Measurements from ENCODE around the gene ARID5B.

ARID5B gene

DNA sequence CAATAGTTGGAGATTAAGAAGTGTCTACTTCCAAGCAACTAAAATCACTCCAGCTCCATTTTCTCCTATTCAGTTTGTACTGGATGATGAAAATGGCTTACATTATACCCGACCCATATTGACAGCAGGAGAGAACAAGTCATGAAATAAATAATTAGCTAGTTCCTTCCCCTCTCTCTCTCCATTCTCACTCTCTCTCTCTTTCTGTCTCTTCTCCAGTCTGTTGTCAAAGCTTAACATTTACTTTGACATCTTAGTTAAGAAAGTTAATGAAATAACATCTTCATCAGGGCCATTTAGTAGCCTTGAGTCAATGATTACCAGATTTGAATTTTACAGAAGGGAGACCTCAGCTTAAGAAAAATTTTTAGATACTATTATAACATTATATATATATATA lies 138.5 kb downstream of the ARID5B start:
- no peak for DNase-seq

- no peak for DNase-seq
Measured at GRCh38 chr10:62040881-62041280, 139.4 kb downstream of the ARID5B start.

- DNase-seq, result no peak
Measured at GRCh38 chr10:62043421-62044021, 142.0 kb downstream of the ARID5B start.

GRCh38 chr10:62044566-62044965 lies 143.1 kb downstream of the ARID5B start:
- DNase-seq, result no peak

- no peak for DNase-seq
Measured at GRCh38 chr10:62045765-62046521, 144.4 kb downstream of the ARID5B start.

- no peak for DNase-seq
Measured at GRCh38 chr10:62046522-62047227, 145.2 kb downstream of the ARID5B start.

DNA sequence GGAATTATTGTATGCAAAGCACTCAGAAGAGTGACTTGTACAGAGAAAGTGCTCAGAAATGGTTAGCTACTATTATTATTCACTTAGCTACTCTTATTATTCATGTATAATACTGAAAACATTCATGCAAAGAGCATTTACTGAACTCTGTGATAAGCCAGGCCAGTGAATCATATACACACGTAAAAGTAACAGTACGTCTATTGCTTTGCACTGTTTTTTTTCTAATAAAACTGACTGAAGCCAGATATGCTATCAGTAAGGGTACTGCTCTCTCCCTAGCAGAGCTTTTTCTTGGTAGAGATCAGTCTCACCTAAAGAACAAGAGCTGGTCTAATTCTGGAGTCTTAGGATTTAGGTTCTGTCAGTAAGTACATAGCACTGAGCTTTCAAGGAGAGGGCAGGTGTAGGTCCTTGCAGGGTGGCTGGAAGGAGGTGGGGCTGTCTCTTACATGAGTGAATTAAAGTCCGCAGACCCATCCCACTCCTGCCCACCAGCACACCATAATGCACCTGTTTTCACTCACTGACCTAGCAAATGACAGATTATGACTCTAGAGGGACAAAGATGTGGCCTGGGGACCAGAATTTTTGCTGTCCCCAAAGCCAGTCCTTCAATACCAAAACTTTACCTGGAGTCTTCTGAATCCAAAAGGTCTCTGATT lies 145.9 kb downstream of the ARID5B start:
- DNase-seq, result no peak

- peak; percentile 71 for DNase-seq
Measured at GRCh38 chr10:62047960-62048383, 146.5 kb downstream of the ARID5B start.

DNA sequence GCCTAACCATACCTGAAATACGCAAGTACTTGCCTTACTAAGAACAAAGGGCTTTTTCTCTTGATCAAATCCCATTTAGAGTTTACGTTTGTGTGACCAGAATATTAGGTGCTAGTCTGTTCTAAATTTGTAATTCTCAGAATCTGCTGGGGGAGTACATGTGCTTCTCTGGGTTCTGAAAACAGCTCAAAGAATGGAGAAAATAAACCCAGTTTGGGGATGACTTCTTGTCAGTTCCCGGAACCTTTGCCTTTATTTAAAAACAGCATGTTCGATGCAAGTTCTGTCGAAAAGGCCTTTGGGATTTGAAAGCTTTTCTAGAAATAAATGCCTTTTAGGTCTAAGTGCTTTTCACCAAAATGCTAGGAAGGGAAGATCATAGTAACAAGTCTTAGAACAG lies 147.0 kb downstream of the ARID5B start:
- DNase-seq, result no peak

GRCh38 chr10:62048919-62049623 lies 147.6 kb downstream of the ARID5B start:
- peak; percentile 88 for DNase-seq

DNA sequence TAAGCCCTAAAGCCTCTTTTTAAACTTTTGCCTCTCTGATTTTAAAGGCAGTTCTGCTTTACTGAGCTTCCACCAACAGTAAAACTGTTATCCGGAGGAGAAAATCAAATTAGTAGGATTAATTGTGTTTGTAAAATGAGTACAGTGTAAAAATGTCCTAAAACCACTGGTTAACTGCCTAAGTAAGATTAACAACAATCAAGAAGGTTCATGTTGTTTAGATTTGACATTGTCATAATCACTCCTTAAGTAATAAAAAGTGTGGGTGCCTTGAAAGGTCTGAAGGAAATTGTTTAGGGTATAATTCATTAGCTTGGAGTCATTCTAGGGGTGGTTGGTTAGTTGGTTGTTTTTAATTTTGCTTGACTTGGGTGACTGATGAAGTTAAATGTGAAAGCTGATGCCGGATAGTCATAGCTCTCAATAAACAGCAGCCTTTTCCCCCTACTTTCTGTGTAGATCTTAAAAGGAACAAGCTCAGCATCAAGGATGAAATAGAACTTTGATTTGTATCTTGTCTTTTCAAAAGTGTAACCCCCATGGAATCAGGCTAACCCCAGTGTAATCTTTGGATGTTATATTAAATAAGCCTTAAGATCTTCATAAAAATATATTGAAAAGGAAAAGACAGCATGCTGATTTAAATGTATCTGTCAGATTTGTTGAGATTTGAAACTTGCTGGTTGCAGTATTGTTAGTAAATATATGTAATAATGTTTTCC lies 148.3 kb downstream of the ARID5B start:
- no peak for DNase-seq

- DNase-seq, result no peak
Measured at GRCh38 chr10:62050346-62050892, 148.9 kb downstream of the ARID5B start.

DNA sequence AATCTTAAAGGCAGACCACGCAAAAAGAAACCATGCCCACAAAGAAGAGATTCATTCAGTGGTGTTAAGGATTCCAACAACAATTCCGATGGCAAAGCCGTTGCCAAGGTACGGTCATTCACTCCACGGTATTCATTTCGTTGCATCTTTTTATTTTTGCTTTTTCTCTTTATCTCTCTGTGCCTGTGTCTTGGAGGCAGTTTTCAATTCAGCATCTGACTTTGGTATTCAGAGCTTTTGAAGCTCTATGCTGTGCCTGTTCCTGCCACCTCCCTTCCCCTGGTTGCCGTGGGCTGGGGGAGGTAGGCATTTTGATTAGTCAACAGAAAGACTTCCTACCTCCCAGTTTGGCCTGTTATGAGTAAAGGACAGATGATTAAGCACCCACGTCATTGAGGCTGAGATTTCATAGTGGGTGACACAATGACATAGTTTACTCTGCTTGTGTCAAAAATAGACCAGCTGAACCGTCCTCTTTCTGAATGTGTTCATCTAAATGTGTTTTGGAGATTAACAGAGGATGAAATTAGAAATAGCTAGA lies 149.5 kb downstream of the ARID5B start:
- DNase-seq, result peak; percentile 87

GRCh38 chr10:62052276-62052675 lies 150.8 kb downstream of the ARID5B start:
- DNase-seq, result no peak

DNA sequence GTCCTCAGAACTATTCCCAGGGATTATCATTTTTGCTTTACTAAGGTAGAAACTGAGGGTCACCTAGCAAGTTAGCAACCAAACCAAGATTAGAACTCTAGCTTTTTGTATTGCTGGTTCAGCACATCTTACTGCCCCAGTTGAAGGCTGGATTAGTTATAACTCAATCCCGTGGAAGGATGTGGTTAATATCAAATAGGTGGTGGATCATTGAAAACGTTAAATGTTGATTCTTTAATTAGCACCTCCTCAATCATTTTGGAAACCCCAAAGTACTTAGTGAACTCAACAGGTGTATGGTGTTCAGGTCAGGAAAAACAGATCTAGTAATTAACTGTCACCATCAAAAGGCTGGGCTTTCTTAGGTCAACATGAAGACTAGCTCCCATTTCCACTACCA lies 152.4 kb downstream of the ARID5B start:
- no peak for DNase-seq

GRCh38 chr10:62054408-62054807 lies 152.9 kb downstream of the ARID5B start:
- DNase-seq, result no peak

- DNase-seq, result no peak
Measured at GRCh38 chr10:62054830-62055229, 153.3 kb downstream of the ARID5B start.

GRCh38 chr10:62056219-62056618 lies 154.7 kb downstream of the ARID5B start:
- no peak for DNase-seq

GRCh38 chr10:62056698-62057097 lies 155.2 kb downstream of the ARID5B start:
- no peak for DNase-seq

DNA sequence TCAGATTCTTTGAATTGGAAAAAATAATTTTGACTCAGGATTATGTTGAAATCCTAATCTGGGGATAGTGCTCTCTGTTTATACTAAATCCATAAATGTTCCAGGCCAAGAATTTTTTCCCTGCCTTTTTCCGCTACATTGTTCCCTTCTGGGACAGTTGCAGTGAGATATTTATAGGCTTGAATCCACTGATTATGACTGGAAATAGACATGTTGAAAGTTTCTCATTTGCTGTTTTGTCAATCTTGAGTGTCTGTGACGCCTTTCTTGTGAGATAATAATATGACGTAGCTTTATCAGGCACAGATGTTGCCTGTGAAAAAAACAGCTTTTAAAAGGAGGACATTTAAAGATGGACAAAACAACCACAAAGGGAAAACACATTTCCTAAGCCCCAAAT lies 155.9 kb downstream of the ARID5B start:
- no peak for DNase-seq

DNA sequence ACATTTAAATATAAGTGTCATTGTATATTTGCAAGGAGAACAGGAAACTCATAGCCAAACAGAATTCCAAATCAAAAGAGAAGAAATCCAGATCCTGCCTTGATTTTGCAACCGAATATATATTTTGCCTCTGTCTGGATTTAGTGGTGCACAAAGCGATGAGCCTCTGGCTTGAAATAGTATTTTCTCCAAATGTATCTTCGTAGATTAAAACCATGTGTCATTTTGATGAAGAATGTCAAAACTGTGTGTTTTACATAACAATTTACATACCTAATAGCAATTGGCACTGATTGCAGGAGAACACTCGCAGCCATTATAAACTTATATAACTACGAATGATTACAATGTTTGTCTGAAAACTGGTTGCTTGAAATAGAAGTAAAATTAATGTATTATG lies 156.4 kb downstream of the ARID5B start:
- no peak for DNase-seq

DNA sequence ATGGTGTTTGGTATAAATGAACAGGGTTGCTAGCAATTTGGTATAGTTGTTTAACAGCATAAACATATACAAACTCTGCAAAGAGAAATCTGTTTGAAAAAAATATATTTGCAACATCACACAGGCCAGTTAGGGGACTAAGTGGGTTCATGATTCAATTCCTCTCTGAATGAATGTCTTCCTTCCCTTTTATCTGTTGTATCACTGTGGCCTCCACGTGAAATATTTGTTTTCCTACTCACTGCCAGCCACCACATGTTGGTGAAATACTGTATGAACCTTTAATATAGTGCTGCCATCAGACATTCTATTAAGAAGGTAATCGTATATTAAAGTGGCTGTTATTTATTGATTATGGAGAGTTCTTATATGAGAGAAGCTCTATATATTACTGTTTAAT lies 157.0 kb downstream of the ARID5B start:
- no peak for DNase-seq
